DMS153 (cell line): ENCODE data around the gene SLC22A25.
"Not testable (repeated sequence)": the region's sequence is repeated elsewhere in the genome, so short reads cannot be mapped to it uniquely, and the experiment has no call there.

Experiments
- DNase-seq: peaks from one replicate; lab custom pipeline; 2025; lab: John Stamatoyannopoulos, UW

The SLC22A25 gene

DNA sequence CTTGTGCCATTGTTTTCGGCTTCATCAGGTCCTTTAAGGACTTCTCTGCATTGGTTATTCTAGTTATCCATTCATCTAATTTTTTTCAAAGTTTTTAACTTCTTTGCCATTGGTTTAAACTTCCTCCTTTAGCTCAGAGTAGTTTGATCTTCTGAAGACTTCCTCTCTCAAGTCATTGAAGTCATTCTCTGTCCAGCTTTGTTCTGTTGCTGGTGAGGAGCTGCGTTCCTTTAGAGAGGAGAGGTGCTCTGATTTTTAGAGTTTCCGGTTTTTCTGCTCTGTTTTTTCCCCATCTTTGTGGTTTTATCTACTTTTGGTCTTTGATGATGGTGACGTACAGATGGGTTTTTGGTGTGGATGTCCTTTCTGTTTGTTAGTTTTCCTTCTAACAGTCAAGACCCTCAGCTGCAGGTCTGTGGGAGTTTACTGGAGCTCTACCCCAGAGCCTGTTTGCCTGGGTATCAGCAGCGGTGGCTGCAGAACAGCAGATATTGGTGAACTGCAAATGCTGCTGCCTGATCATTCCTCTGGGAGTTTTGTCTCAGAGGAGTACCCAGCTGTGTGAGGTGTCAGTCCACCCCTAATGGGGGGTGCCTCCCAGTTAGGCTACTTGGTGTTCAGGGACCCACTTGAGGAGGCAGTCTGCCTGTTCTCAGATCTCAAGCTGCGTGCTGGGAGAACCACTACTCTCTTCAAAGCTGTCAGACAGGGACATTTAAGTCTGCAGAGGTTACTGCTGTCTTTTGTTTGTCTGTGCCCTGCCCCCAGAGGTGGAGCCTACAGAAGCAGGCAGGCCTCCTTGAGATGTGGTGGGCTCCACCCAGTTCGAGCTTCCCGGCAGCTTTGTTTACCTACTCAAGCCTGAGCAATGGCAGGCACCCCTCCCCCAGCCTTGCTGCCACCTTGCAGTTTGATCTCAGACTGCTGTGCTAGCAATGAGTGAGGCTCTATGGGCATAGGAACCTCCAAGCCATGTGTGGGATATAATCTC, 7.6 kb downstream of the SLC22A25 start:
- not testable (repeated sequence) for DNase-seq

DNA sequence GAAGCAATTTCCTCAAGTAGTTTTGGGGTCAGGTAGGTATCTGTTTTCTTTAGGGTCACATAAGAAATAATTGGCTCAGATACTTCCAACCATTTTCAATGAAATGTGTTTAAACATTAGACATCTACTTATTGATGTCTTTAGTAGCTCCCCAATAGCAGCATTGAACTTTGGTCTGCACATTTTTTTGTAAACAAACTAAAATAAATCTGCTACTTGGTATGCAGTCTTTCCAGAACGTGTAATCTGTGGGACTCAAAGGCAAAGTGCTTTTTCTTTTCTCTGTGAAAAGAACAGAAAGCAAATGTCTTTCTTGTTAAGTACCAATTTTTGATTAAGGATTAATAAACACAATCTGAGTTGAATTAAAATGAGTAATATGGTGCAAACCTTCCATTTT, 13.6 kb downstream of the SLC22A25 start:
- no peak for DNase-seq

DNA sequence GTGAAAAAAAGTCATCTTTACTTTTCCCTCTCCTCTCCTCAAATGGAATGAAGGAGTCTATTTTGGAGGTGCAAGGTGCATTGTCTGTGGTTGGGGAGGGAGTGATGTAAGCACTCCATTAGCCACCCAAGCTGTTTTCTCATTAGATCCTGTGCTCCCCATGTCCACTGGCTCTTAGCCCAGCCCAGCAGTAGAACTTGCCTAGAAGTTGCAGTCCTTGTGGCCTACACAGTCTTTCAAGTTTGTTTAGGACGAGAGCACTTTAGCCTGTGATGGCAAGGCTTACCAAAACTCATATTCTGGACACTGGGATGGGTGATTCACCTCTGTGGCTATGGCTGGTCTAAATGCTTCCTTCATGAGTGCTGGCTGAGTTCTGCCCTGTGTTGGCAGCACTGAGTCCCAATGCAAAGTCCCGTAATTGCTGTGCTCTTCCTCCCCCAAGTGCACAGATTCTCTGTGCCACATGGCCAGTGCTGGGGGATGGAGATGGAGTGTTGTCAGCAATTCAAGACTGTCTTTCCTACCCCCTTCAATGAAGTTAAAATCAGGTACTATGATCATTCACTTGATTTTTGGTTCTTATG, 15.8 kb downstream of the SLC22A25 start:
- DNase-seq, result no peak

DNA sequence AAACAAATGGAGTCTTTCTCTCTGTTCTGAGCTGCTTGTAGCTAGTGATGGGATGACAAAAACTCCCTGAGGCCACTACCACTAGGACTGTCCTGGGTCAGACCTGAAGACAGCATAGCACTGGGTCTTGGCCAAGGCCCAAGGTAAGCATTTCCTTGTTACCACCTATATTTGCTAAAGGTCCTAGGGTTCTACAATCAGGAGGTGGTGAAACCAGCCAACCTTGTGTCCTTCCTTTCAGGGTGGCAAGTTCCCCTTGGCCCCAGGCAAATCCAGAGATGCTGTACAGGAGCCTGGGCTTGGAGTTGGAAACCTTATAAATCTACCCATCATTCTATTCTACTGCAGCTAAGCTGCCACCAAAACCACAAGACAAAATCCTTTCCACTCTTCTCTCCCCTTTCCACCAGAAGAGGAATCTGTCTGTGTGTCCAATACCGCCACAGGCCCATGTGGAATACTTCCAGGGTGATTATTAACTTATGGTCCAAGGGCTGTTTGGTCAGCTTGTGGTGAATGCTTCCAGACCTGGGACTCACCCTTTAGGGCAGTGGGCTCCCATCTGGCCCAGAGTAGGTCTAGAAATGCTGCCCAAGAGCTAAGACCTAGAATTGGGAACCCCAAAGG, 16.8 kb downstream of the SLC22A25 start:
- DNase-seq, result no peak

DNA sequence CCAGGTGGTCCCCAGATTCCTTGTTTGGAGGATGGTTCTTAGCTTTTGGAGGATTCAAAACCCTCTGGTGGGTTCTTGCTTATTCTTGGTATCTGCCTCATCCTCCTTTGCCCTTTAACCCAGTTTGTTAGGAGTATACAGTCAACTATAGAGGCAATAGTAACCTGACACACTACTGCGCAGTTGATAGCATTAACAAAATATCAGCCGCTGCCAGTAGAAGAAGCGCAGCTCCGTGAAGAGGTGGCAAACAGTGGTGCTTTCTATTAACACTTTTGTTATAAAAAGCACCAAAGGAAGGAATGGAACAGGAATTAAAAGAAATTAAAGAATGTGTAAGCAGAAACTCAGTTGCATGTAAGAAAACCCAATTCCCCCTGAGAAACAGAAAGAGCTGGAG, 29.3 kb downstream of the SLC22A25 start:
- no peak for DNase-seq

DNA sequence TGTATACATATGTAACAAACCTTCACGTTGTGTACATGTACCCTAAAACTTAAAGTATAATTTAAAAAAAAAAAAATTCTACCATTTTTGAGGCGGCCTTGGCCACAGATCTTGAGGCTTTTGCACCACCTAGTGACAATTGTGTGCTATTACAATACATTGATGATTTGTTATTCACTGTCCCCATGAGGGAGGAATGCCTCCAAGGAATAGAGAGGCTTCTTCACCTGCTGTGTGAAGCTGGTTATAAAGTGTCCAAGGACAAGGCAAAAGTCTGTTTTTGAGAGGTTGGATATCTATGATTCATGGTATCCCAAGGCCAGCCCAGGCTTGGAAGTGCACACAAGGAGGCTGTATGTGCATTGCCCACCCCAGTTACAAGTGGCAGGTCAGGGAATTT, 30.7 kb downstream of the SLC22A25 start:
- no peak for DNase-seq

DNA sequence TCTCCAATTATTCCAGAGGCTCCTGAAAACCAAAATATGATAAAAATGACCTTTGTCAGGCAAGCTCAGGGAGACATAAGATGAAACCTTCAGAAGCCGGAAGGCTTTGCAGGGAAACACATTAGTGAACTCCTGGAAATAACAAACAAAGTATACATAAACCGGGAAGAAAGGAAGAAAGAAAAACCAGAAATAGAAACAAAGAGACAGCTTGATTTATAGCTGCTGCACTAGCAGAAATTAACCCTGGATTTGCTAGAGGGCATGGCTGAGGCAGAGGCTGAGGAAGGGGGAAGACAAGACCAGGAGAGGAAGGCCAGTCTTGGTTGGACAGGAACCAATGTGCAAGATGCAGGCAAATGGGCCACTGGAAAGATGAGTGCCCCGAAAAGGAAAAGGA, 33.3 kb downstream of the SLC22A25 start:
- DNase-seq, result no peak
